Testis (tissue), 3 donors: ENCODE data around the gene FAT3. TPM values are rescaled to one million over a fixed set of nuclear protein-coding genes. Genes with fewer than 3 reads are reported as not detected.

Experiments
- DNase-seq: peaks from one replicate; pipeline ENCODE4 v3.0.0-alpha.2; 2019
- H3K27ac ChIP-seq, 2 donors: fragments of 200-600 bp; sonication (generic); one replicate each; pipeline ENCODE4 v1.5.1; 2019
- H3K27me3 ChIP-seq: fragments of 200-600 bp; sonication (generic); one replicate; pipeline ENCODE4 v1.5.1; 2019
- H3K36me3 ChIP-seq: fragments of 200-600 bp; sonication (generic); one replicate; pipeline ENCODE4 v1.5.1; 2017; ENCODE audit warnings: low read depth; ENCODE audit errors: missing control alignments
- H3K4me1 ChIP-seq: fragments of 200-600 bp; sonication (generic); one replicate; pipeline ENCODE4 v1.5.1; 2019
- H3K4me3 ChIP-seq, 2 donors: fragments of 200-600 bp; sonication (generic); one replicate each; pipeline ENCODE4 v1.5.1; 2017 to 2019
- H3K9me3 ChIP-seq: fragments of 200-600 bp; sonication (generic); one replicate; pipeline ENCODE4 v1.5.1; 2017
- POLR2A ChIP-seq: fragments of 450-650 bp; IDR thresholded peaks from one replicate; pipeline ENCODE4 v1.6.1; 2017; ENCODE audit warnings: antibody characterized with exemption, mild to moderate bottlenecking, moderate library complexity
- WGBS, 2 donors: methylation state at CpG; one replicate each; pipeline ENCODE4 v1.1.5; 2018; 5-methylcytosine and 5-hydroxymethylcytosine counted together
- intact Hi-C: fragments of 100-400 bp; cut with DNase I; formaldehyde crosslinking; loops from one replicate; pipeline ENCODE4 v1.15.1; 2023; ENCODE audit warnings: low total_unique reads
- polyA plus RNA-seq: library from polyadenylated mRNA; stranded (reverse); fragments of 350-450 nt; fragmentation: Illumina TruSeq; extraction: RNeasy Lipid Tissue Mini Kit (QIAGEN cat#74804); gene quantifications from one replicate; pipeline ENCODE4 v1.2.3, GENCODE V29; 2014; ENCODE audit warnings: low read depth, low replicate concordance; ENCODE audit not compliant: insufficient read depth
- total RNA-seq, 2 donors: library from RNA; depleted of rRNA; stranded (reverse); fragments of >200 nt; gene quantifications; one replicate each; pipeline ENCODE4 v1.2.3, GENCODE V29; 2016
- TF ChIP-seq, protein P1 (sequence below), 3 experiments: fragments of 450-650 bp in 2 of 3; fragments of 200-600 bp in 1 of 3; sonication (generic) in 1 of 3; IDR thresholded peaks; one replicate each; pipeline ENCODE4 v1.5.1; 2016 to 2019; ENCODE audit warnings: antibody characterized with exemption in 3 of 3, mild to moderate bottlenecking in 2 of 3, moderate library complexity in 1 of 3

FAT3 gene
- total and polyA plus RNA-seq, 3 donors from 2014 or later = 2.5 to 6.4 (median 6.2) TPM

DNA sequence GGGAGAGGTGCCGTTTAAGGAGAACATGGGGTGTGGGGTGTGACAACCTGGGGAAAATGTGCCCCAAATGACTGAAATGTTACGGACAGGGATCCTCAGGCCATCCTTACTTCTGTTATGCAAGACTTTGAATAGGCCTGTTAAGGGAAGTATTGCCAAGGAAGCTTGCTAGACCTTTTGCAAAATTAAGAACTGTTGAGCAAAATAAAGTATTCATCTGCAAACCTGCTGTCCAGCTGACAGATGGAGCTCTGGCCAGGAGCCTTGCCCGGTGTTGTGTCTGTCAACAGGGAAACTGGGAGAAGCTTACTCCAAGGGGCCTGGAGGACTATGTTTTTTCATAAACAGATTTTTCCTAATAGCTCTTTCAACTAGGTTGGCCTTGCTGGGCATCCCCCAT is 48.0 kb downstream of the FAT3 start:
- Histone ChIP-seq H3K27ac (no peak overlapping the region), H3K36me3 (no peaks in the 10 kb centered on the region), H3K4me1 (no peaks in the 10 kb centered on the region), H3K4me3 (no peak overlapping the region), H3K27me3 (no peaks in the 10 kb centered on the region), H3K9me3 (no peaks in the 10 kb centered on the region)
- TF ChIP-seq POLR2A = no peak
- TF ChIP-seq, protein P1, sequence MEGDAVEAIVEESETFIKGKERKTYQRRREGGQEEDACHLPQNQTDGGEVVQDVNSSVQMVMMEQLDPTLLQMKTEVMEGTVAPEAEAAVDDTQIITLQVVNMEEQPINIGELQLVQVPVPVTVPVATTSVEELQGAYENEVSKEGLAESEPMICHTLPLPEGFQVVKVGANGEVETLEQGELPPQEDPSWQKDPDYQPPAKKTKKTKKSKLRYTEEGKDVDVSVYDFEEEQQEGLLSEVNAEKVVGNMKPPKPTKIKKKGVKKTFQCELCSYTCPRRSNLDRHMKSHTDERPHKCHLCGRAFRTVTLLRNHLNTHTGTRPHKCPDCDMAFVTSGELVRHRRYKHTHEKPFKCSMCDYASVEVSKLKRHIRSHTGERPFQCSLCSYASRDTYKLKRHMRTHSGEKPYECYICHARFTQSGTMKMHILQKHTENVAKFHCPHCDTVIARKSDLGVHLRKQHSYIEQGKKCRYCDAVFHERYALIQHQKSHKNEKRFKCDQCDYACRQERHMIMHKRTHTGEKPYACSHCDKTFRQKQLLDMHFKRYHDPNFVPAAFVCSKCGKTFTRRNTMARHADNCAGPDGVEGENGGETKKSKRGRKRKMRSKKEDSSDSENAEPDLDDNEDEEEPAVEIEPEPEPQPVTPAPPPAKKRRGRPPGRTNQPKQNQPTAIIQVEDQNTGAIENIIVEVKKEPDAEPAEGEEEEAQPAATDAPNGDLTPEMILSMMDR (IDR thresholded peaks at IDR 0.05) = no peak
- no peak for DNase-seq
- intact Hi-C loops = no loop called here
- 86 to 89% methylated on average over 3 of the region's 3 CpGs for WGBS, 2 donors
